Trophoblast cell (in vitro differentiated cells and primary cell): ENCODE data around the gene FOLR1.

Source experiments
- DNase-seq, 2 donors: peaks; one replicate each; pipeline ENCODE4 v3.0.0-alpha.2; 2016
- H2AFZ ChIP-seq: 2 replicates; pipeline ENCODE4 v1.6.1; 2013; ENCODE audit warnings: low read length, moderate library complexity, mild to moderate bottlenecking; ENCODE audit not compliant: insufficient read depth, poor library complexity
- H2AK5ac ChIP-seq: 2 replicates; pipeline ENCODE4 v1.6.1; 2013; ENCODE audit warnings: mild to moderate bottlenecking, low read length
- H2BK120ac ChIP-seq: 2 replicates; pipeline ENCODE4 v1.6.1; 2013; ENCODE audit warnings: low read length, mild to moderate bottlenecking, moderate library complexity; ENCODE audit not compliant: insufficient read depth, poor library complexity
- H2BK12ac ChIP-seq: 2 replicates; pipeline ENCODE4 v1.6.1; 2013; ENCODE audit warnings: mild to moderate bottlenecking, low read length, moderate library complexity
- H2BK5ac ChIP-seq: 2 replicates; pipeline ENCODE4 v1.6.1; 2013; ENCODE audit warnings: low read length, low read depth, moderate library complexity, mild to moderate bottlenecking; ENCODE audit not compliant: poor library complexity
- H3K14ac ChIP-seq: 2 replicates; pipeline ENCODE4 v1.6.1; 2013; ENCODE audit warnings: mild to moderate bottlenecking, low read length
- H3K18ac ChIP-seq: 2 replicates; pipeline ENCODE4 v1.6.1; 2013; ENCODE audit warnings: mild to moderate bottlenecking, low read length
- H3K23ac ChIP-seq: 2 replicates; pipeline ENCODE4 v1.6.1; 2013; ENCODE audit warnings: low read length
- H3K27ac ChIP-seq: 2 replicates; pipeline ENCODE4 v1.5.1; 2013; ENCODE audit warnings: low read depth, mild to moderate bottlenecking, inconsistent platforms, low read length, moderate library complexity
- H3K27me3 ChIP-seq: 2 replicates; pipeline ENCODE4 v1.6.1; 2013; ENCODE audit warnings: inconsistent platforms, mild to moderate bottlenecking, low read length, moderate library complexity; ENCODE audit not compliant: insufficient read depth
- H3K36me3 ChIP-seq, 2 experiments: 1 replicate in 1 of 2; 2 replicates in 1 of 2; pipeline ENCODE4 v1.6.1; 2013; ENCODE audit warnings: low read length in 2 of 2, mild to moderate bottlenecking in 2 of 2, moderate library complexity in 1 of 2; ENCODE audit not compliant: insufficient read depth in 2 of 2, control insufficient read depth in 1 of 2
- H3K4ac ChIP-seq: 2 replicates; pipeline ENCODE4 v1.6.1; 2013; ENCODE audit warnings: low read depth, mild to moderate bottlenecking, low read length, moderate library complexity
- H3K4me1 ChIP-seq, 2 experiments: 1 replicate in 1 of 2; 2 replicates in 1 of 2; pipeline ENCODE4 v1.6.1; 2013; ENCODE audit warnings: low read length in 2 of 2, mild to moderate bottlenecking in 2 of 2, moderate library complexity in 1 of 2; ENCODE audit not compliant: insufficient read depth in 2 of 2, control insufficient read depth in 1 of 2
- H3K4me2 ChIP-seq: 2 replicates; pipeline ENCODE4 v1.6.1; 2013; ENCODE audit warnings: inconsistent platforms, mild to moderate bottlenecking, low read length, moderate library complexity
- H3K4me3 ChIP-seq: 2 replicates; pipeline ENCODE4 v1.5.1; 2013; ENCODE audit warnings: mild to moderate bottlenecking, low read depth, low read length, inconsistent platforms
- H3K79me1 ChIP-seq: one replicate; pipeline ENCODE4 v1.6.1; 2013; ENCODE audit warnings: low read length
- H3K79me2 ChIP-seq: 2 replicates; pipeline ENCODE4 v1.6.1; 2013; ENCODE audit warnings: low read length, mild to moderate bottlenecking; ENCODE audit not compliant: control insufficient read depth, insufficient read depth, poor library complexity
- H3K9ac ChIP-seq: 2 replicates; pipeline ENCODE4 v1.6.1; 2013; ENCODE audit warnings: mild to moderate bottlenecking, low read length
- H3K9me3 ChIP-seq: 2 replicates; pipeline ENCODE4 v1.6.1; 2013; ENCODE audit warnings: low read depth, mild to moderate bottlenecking, control low read depth, inconsistent platforms, low read length; ENCODE audit not compliant: insufficient read depth
- H4K12ac ChIP-seq: 2 replicates; pipeline ENCODE4 v1.6.1; 2013; ENCODE audit warnings: low read depth, mild to moderate bottlenecking, low read length, moderate library complexity
- H4K8ac ChIP-seq: 2 replicates; pipeline ENCODE4 v1.6.1; 2013; ENCODE audit warnings: low read depth, mild to moderate bottlenecking, low read length, moderate library complexity
- H4K91ac ChIP-seq: one replicate; pipeline ENCODE4 v1.6.1; 2013; ENCODE audit warnings: low read depth, mild to moderate bottlenecking, low read length, moderate library complexity
- WGBS: extraction: QIAGEN DNeasy Blood & Tissue Kit; methylation state at CpG from one replicate; pipeline ENCODE4 v1.1.7; 2013; ENCODE audit warnings: missing lambda C conversion rate; ENCODE audit not compliant: insufficient read length, insufficient coverage; ENCODE audit errors: extremely low coverage; 5-methylcytosine and 5-hydroxymethylcytosine counted together

The FOLR1 gene

DNA sequence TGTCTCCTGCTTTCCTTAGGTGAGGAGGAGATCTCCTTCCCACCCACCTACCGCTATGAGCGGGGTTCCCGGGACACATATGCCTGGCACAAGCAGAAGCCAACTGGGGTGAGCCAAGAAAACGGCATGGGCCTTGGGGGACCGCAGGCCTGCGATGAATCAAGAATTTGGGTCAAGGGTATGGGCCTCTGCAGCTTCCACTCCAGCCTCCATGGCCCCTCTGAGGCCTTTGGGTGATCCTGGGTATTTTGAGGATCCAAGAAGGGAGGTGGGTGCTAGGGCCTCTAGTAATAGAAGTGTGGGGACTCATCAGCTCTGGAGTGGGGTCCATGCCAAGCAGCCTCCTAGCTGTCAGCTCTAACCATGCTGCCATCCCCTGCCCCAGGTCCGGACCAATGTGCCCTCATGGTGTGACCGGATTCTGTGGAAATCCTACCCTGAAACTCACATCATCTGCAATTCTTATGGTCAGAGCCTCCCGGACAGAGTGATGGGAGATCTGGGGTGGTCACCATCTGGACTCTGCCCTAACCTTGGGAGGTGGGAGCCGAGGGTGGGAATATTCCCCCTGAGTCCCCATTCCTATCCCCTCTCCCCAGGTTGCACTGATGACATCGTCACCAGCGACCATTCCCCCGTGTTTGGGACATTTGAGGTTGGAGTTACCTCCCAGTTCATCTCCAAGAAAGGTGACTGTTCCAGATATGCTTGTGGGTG lies 41.3 kb downstream of the FOLR1 start:
- no CpG with 5 or more reads among the region's 13 CpGs for WGBS
- H3K18ac ChIP-seq: no peak overlapping the region

DNA sequence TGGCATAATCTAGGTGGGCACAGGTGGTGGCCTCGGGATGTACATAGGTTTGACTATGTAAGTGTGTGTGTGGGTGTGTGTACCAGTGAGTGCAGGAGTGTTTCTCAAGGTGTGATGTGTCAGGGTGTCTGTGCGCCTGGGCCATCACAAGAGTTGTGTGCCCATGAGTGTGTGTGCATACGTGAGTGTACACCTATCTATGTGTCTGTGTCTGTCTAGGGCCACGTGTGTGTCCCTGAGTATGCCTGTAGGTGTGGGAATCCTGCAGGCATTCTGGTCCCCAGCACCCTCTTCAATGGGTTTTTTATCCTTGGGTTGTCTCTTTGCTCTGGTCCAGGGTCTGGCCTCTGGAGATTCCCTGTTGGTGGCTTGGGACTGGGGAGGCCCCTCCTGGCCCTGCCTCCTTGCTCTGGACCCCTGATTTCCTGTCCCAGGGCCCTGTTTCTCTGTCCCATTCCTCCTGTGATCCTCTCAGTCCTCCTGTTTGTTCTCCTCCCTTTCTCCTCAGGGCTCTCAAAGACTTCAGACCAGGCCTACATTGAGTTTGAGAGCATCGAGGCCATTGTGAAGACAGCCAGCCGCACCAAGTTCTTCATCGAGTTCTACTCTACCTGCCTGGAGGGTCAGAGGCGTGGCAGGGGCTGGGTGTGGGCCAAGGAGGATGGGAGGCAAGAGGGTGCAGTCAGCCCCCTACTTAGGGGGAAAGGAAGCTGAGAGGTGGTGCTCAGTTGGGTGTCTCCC lies 42.0 kb downstream of the FOLR1 start:
- Histone ChIP-seq H3K4me2 (no peak overlapping the region), H3K4ac (no peak overlapping the region), H3K18ac (no peak overlapping the region), H3K79me1 (no peaks in the 10 kb centered on the region), H3K4me1 (peaks cover 4 to 9% of the 10 kb centered on the region in 2 experiments), H2BK120ac (no peak overlapping the region), H2BK5ac (no peak overlapping the region), H4K91ac (no peak overlapping the region), H2BK12ac (no peak overlapping the region), H4K12ac (no peak overlapping the region), H3K36me3 (peaks cover 87 to 90% of the 10 kb centered on the region in 2 experiments), H3K79me2 (no peaks in the 10 kb centered on the region), H3K14ac (no peak overlapping the region), H3K9ac (no peak overlapping the region), H2AK5ac (no peak overlapping the region), H3K27ac (no peak overlapping the region), H3K9me3 (peaks cover 2% of the 10 kb centered on the region), H4K8ac (no peak overlapping the region), H3K23ac (no peak overlapping the region), H2AFZ (no peak overlapping the region), H3K27me3 (no peaks in the 10 kb centered on the region), H3K4me3 (no peak overlapping the region)
- WGBS: no CpG with 5 or more reads among the region's 8 CpGs
- no peak for DNase-seq

More for the DNA sequence above, 41.3 kb downstream of the FOLR1 start:
- Histone ChIP-seq H3K79me2 (no peaks in the 10 kb centered on the region), H3K4me1 (peaks cover 2 to 3% of the 10 kb centered on the region in 2 experiments), H3K23ac (no peak overlapping the region), H3K27ac (no peak overlapping the region), H3K36me3 (peaks cover 89 to 94% of the 10 kb centered on the region in 2 experiments), H4K8ac (no peak overlapping the region), H4K12ac (no peak overlapping the region), H2AK5ac (no peak overlapping the region), H4K91ac (no peak overlapping the region), H2BK120ac (no peak overlapping the region), H3K9ac (no peak overlapping the region), H2BK5ac (no peak overlapping the region), H2AFZ (no peak overlapping the region), H3K4ac (no peak overlapping the region), H3K27me3 (no peaks in the 10 kb centered on the region), H3K4me2 (no peak overlapping the region), H3K4me3 (no peak overlapping the region), H2BK12ac (no peak overlapping the region), H3K9me3 (peaks cover 2% of the 10 kb centered on the region), H3K14ac (no peak overlapping the region), H3K79me1 (no peaks in the 10 kb centered on the region)
- DNase-seq: no peak

DNA sequence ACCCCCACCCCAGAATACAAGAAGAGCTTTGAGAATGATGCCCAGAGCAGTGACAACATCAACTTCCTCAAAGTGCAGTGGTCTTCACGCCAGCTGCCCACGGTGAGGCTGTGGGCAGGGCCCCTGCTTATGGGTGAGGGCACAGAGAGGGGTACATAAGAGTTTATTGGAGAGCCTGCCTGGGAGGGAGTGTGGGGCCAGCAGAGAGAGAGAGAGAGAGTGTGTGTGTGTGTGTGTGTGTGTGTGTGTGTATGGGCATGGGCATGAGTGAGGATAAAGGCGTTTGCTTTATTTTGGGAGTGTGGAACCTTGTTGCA lies 42.5 kb downstream of the FOLR1 start:
- no CpG with 5 or more reads among the region's 3 CpGs for WGBS

DNA sequence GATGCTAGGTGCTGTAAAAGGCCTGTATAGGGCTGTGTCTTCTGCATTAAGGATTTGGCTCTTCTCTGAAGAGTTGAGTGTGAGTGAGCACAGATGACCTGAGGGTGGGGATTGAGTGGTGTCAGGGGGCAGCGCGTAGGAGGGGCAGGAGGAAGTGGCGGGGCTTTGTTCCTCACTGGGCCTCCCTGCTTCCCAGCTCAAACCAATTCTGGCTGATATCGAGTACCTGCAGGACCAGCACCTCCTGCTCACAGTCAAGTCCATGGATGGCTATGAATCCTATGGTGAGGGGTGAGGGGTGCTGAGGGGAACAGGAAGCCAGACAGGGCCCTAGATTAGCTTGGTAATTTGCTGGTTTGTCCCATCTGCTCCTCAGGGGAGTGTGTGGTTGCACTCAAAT lies 43.0 kb downstream of the FOLR1 start:
- Histone ChIP-seq H3K36me3 (peaks cover 78 to 80% of the 10 kb centered on the region in 2 experiments), H3K4me3 (no peak overlapping the region), H3K27me3 (peaks cover under 1% of the 10 kb centered on the region), H2BK120ac (no peak overlapping the region), H2AFZ (no peak overlapping the region), H3K23ac (no peak overlapping the region), H3K4me1 (peaks cover 8 to 16% of the 10 kb centered on the region in 2 experiments), H2BK5ac (no peak overlapping the region), H3K4me2 (no peak overlapping the region), H3K79me1 (peaks cover 5% of the 10 kb centered on the region), H4K8ac (no peak overlapping the region), H3K4ac (no peak overlapping the region), H3K9me3 (peaks cover under 1% of the 10 kb centered on the region), H2AK5ac (no peak overlapping the region), H2BK12ac (no peak overlapping the region), H3K27ac (no peak overlapping the region), H4K12ac (no peak overlapping the region), H3K18ac (no peak overlapping the region), H3K14ac (no peak overlapping the region), H3K9ac (no peak overlapping the region), H4K91ac (no peak overlapping the region), H3K79me2 (no peaks in the 10 kb centered on the region)
- WGBS: no CpG with 5 or more reads among the region's 4 CpGs
- DNase-seq: no peak

More for the DNA sequence above, 42.5 kb downstream of the FOLR1 start:
- H2AFZ ChIP-seq: no peak overlapping the region
- H3K36me3 ChIP-seq: peaks cover 82 to 85% of the 10 kb centered on the region in 2 experiments
- H3K18ac ChIP-seq: no peak overlapping the region
- H3K4ac ChIP-seq: no peak overlapping the region
- no peak overlapping the region for H4K12ac ChIP-seq
- H3K79me1 ChIP-seq: peaks cover 3% of the 10 kb centered on the region
- no peaks in the 10 kb centered on the region for H3K79me2 ChIP-seq
- peaks cover 7 to 13% of the 10 kb centered on the region in 2 experiments for H3K4me1 ChIP-seq
- no peak for DNase-seq
- no peak overlapping the region for H3K14ac ChIP-seq
- H3K4me3 ChIP-seq: no peak overlapping the region
- no peak overlapping the region for H4K8ac ChIP-seq
- no peak overlapping the region for H2BK12ac ChIP-seq
- H2AK5ac ChIP-seq: no peak overlapping the region
- no peak overlapping the region for H3K27ac ChIP-seq
- no peaks in the 10 kb centered on the region for H3K27me3 ChIP-seq
- H3K4me2 ChIP-seq: no peak overlapping the region
- peaks cover 2% of the 10 kb centered on the region for H3K9me3 ChIP-seq
- no peak overlapping the region for H2BK120ac ChIP-seq
- no peak overlapping the region for H2BK5ac ChIP-seq
- H3K9ac ChIP-seq: no peak overlapping the region
- no peak overlapping the region for H4K91ac ChIP-seq
- no peak overlapping the region for H3K23ac ChIP-seq
